ENCODE data around the gene CAPN10. TPM values are rescaled to one million over a fixed set of nuclear protein-coding genes. Genes with fewer than 3 reads are reported as not detected.

Gene CAPN10
- total RNA-seq, 3 donors from 2014 or later: 17.0 to 26.2 (median 25.5) TPM

GRCh38 chr2:240565333-240566202 is 21.0 kb upstream of the CAPN10 start:
- Histone ChIP-seq H3K9me3 (no peaks in the 10 kb centered on the region), H3K36me3 (no peaks in the 10 kb centered on the region), H3K4me3 (peak overlapping the region; percentile 69 to 83 (median 71)), H3K27me3 (no peaks in the 10 kb centered on the region), H3K27ac (peak overlapping the region; percentile 93 to 100), H3K4me1 (peaks cover 14 to 31% of the 10 kb centered on the region in 2 donors)
- intact Hi-C loops (cut with DNase I; ENCODE audit: low total_unique reads): no loop called here
- TF ChIP-seq CTCF (IDR thresholded peaks at IDR 0.05): no peak
- TF ChIP-seq POLR2A (IDR thresholded peaks at IDR 0.05): no peak
- TF ChIP-seq POLR2AphosphoS5 (IDR thresholded peaks at IDR 0.05): peak in 2 of 3 donors; percentile 32 to 64
- DNase-seq (ENCODE audit: low spot score in 2 of 2): peak; percentile 80 to 86

- peak; percentile 28 to 75 (median 65) for TF ChIP-seq CTCF (IDR thresholded peaks at IDR 0.05)
- TF ChIP-seq POLR2A (IDR thresholded peaks at IDR 0.05): no peak
- H3K4me3 ChIP-seq: peak overlapping the region; percentile 69 to 83 (median 71)
- H3K27ac ChIP-seq: peak overlapping the region; percentile 93 to 100
- H3K27me3 ChIP-seq: no peaks in the 10 kb centered on the region
- H3K9me3 ChIP-seq: no peaks in the 10 kb centered on the region
- DNase-seq (ENCODE audit: low spot score in 2 of 2): peak; percentile 90 to 91
- H3K36me3 ChIP-seq: no peaks in the 10 kb centered on the region
- intact Hi-C loops (cut with DNase I; ENCODE audit: low total_unique reads): loop anchor here (1.0 kb wide), 1 partner anchor 18 kb away; no protein-coding TSS in a partner anchor
- peaks cover 14 to 31% of the 10 kb centered on the region in 2 donors for H3K4me1 ChIP-seq
Measured at GRCh38 chr2:240566203-240567136, 20.1 kb upstream of the CAPN10 start.

- intact Hi-C loops (cut with DNase I; ENCODE audit: low total_unique reads): loop anchor here (1.0 kb wide), 1 partner anchor 17 kb away; no protein-coding TSS in a partner anchor
- no peaks in the 10 kb centered on the region for H3K36me3 ChIP-seq
- H3K9me3 ChIP-seq: no peaks in the 10 kb centered on the region
- TF ChIP-seq POLR2AphosphoS5 (IDR thresholded peaks at IDR 0.05): no peak
- no peak for TF ChIP-seq CTCF (IDR thresholded peaks at IDR 0.05)
- TF ChIP-seq POLR2A (IDR thresholded peaks at IDR 0.05): no peak
- peak overlapping the region; percentile 93 to 100 for H3K27ac ChIP-seq
- H3K4me1 ChIP-seq: peaks cover 14 to 31% of the 10 kb centered on the region in 2 donors
- H3K27me3 ChIP-seq: no peaks in the 10 kb centered on the region
- H3K4me3 ChIP-seq: peak overlapping the region; percentile 69 to 83 (median 71)
- peak; percentile 18 to 49 for DNase-seq (ENCODE audit: low spot score in 2 of 2)
Measured at GRCh38 chr2:240567137-240567871, 19.2 kb upstream of the CAPN10 start.

- DNase-seq (ENCODE audit: low spot score in 2 of 2): peak; percentile 25 to 50
- intact Hi-C loops (cut with DNase I; ENCODE audit: low total_unique reads): loop anchor here (1.0 kb wide), 1 partner anchor 16 kb away; no protein-coding TSS in a partner anchor
- TF ChIP-seq CTCF (IDR thresholded peaks at IDR 0.05) (peak in 1 of 3 donors; percentile 11), POLR2AphosphoS5 (IDR thresholded peaks at IDR 0.05) (peak in 1 of 3 donors; percentile 18), POLR2A (IDR thresholded peaks at IDR 0.05) (no peak)
- Histone ChIP-seq H3K36me3 (no peaks in the 10 kb centered on the region), H3K4me1 (peaks cover 14 to 31% of the 10 kb centered on the region in 2 donors), H3K27me3 (no peaks in the 10 kb centered on the region), H3K4me3 (peak within 1 kb of the TSS; percentile 69 to 83 (median 71)), H3K9me3 (no peaks in the 10 kb centered on the region), H3K27ac (peak within 1 kb of the TSS; percentile 93 to 100)
Measured at GRCh38 chr2:240567872-240568677, 18.5 kb upstream of the CAPN10 start, which contains the start of gene RNPEPL1. Gene RNPEPL1 (plus strand): TSS chr2:240568484. CDS start chr2:240568587, 103 bp downstream.

Measured in breast epithelium (tissue), 4 donors.